ENCODE measurements around the gene CA6.

- TF ChIP-seq CEBPB (IDR thresholded peaks at IDR 0.05) (no peak), MAX (IDR thresholded peaks at IDR 0.05) (0 out of 2 replicates have a peak, but pooled peaks have one; percentile 24), NFIC (IDR thresholded peaks at IDR 0.05) (no peak)
These were observed 42.9 kb upstream of the CA6 start for GRCh38 chr1:8902765-8903164.
